GM21423 (cell line): Measurements from ENCODE around the gene RBPMS2.
"Not testable (repeated sequence)": the region's sequence is repeated elsewhere in the genome, so short reads cannot be mapped to it uniquely, and the experiment has no call there.

Source experiments
- ATAC-seq: cut with Tn5 transposase; IDR thresholded peaks from one replicate; pipeline ENCODE4 v1.9.1; 2021; ENCODE audit warnings: mild to moderate bottlenecking, moderate library complexity; ENCODE audit not compliant: unreplicated experiment

The RBPMS2 gene

DNA sequence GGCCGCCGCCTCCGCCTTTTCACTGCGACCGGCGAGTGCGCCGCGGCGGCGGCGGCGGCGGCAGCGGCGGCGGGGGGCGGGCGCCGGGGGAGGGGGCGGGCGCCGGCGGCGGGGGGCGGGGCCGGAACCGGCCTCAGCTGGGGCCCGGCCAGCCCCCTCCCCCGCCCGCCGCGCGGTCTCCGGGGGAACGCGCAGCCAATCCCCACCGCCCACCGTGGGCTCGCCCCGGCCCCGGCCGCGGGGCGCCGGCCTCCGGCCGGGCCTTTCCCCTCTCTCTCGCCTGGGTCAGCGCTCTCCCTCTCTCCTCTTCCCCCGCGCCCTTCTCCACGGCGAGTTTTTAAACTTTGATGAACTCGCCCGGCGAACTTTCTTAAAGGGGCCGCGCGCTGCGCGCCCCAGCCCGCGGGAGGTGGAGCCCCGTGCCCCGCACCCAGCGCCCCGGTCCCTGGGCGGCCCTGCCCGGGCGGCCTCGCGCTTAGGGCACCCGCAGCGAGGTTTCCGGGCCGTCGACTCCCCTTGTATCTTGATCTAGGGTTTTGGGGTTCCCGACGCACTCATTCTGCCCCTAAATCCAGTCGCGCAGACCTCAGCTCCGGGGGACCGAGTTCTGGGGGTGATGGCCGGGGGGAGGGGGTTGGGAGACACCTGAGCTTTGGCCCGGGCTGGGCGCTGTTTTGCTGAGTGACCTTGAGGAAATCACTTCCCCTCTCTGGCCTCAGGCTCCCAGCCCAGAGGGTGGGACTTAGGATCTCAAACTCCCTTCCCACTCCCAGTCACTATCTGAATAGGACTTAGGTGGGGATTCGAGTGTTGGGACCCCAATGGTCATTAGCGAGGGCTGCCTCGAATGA, at the start of gene RBPMS2:
TSS of gene RBPMS2 (minus strand) at position 39 of the 851 bp plus-strand sequence. CDS start 270 bp downstream, outside the sequence.
- ATAC-seq, result no peak

- ATAC-seq, result no peak
Measured at GRCh38 chr15:64824929-64825430, 49.6 kb upstream of the RBPMS2 start.

GRCh38 chr15:64816452-64816851, 41.1 kb upstream of the RBPMS2 start:
- ATAC-seq, result no peak

DNA sequence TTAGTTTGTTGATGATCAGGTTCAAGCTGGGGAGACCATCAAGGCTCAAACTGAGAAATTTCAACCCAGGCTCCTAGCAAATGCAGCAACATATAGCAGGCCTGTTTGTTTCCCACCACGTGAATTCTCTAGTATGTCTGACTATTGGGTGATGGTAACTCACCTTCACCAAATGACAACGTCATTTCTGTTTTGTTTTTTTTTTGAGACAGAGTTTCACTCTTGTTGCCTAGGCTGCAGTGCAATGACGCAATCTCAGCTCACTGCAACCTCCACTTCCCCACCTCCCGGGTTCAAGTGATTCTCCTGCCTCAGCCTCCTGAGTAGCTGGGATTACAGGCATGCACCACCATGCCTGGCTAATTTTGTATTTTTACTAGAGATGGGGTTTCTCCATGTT, 39.6 kb upstream of the RBPMS2 start:
- ATAC-seq, result not testable (repeated sequence)

GRCh38 chr15:64814283-64814682, 38.9 kb upstream of the RBPMS2 start:
- ATAC-seq, result not testable (repeated sequence)

- no peak for ATAC-seq
Measured at GRCh38 chr15:64813075-64813474, 37.7 kb upstream of the RBPMS2 start.

DNA sequence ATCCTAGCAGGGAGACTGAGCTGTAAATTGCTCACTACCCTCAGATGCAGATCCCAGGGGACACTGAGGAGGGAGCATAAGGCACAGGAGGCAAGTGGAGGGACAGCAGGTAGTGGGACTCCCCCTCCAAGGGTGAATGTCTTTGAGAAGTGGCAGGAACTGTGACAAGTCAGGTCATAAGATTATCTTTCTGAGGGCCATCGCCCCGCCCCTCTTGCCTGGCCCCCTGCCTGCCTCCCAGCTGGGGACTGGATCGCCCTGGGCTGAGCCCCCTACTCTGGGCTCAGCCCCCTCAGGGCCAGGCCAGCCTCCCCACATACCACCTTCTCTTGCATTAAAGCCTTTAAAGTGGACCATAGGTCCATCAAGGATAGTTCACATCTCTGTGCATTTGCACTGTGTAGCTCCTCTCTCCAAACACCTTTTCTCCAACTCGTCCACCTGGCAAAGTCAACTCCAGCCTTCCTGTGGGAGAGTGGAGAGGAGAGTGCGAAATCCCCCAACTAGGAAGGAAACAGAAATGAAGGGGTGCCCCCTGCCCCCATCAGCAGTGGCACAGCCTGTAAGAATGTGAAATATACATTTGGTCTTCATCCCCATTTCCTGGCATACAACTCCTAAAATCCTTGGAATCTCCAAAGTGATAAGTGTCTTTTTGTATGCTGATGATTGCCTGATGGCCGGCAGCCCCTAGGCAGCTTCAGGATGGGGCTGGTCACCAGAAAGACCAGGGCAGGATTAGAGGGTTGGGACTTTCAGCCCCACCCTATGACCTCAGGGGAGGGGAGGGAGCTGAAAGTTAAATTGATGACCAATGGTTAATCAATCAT, 35.3 kb upstream of the RBPMS2 start:
- no peak for ATAC-seq

DNA sequence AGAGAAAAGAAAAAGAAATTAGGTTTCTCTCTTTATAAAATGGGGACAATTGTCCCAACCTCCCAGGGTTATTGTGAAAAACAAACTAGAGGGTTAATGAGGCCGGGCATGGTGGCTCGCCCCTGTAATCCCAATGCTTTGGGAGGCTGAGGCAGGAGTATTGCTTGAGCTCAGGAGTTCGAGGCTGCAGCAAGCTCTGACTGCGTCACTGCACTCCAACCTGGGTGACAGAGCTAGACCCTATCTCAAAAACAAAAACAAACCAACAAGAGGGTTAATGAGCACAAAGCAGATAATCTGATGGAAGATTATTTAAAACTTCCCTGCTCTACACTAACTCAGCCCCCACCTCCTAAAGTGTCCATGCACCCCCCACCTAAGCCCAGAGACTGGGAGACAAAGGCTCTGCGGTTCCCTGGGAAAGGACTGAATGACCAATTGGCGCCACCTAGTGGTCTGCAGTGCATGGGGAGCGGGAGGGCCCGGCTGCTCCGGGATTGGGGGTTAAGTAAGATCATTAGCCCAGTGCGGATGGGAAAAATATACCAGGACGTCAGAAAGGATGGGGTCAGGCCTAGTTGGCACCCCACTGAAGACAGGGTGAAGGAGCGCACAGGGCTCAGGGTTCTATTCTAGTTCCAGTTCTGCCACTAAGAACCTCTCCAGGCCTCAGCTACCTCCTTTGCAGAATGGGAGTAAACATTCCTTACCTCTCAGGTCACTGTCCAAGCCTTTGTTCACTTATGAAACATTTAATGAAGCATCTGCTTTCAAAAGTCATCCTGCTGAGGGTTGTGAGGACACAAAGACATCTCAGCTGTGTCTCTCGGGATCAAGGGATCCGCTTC, 34.5 kb upstream of the RBPMS2 start:
- no peak for ATAC-seq

DNA sequence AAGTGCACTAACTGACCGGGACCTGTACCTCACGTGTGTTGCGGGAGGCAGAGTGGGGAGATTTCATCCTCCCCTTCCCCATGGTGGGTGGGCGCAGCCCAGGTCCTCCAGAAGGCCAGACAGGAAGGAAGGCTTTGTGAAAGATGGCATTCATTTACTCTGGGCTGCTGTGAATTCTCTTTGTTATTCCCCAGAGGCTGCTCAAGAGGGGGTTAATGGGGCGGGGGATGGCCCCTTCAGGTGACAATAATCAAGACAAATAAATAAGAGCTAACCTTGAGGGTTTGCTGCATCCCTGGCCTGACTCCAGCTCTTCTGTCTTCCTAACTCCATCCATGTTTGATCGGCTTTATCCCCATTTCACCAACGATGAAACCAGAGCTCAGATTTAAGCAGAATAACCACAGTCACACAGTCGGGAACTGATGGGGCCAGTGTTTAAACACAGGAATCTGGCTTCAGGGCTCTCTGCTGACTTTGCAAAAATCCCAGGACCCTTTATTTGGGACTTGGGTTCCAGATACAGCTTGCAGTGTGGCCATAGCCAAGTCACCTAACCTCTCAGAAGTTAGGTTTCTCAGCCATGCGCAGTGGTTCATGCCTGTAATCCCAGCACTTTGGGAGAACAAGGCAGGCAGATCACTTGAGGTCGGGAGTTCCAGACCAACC, 33.5 kb upstream of the RBPMS2 start:
- no peak for ATAC-seq

DNA sequence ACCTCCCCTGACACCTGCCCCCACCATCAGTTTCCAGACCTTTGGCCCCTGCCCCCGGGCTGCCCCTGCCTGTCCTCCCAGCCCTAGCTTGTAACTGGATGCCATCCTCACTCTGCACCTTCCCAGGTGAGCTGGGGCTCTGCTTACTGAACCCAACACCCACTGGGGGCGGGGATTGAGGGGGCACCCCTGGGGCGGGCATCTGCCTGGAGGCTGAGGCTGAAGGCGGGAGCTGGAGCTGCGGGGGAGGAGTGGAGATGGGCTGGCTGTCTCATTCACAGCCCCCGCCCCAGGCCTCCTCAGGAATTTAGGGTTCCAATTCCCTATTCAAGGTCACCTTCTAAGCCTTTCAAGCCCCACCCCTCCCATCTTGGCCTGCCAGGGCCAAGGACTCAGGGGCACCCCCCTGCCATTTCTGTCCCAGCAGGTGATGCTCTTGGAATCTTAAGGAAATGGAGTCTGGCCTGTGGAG, 32.4 kb upstream of the RBPMS2 start:
- no peak for ATAC-seq

- no peak for ATAC-seq
Measured at GRCh38 chr15:64807051-64807749, 31.8 kb upstream of the RBPMS2 start.

GRCh38 chr15:64806509-64806908, 31.1 kb upstream of the RBPMS2 start:
- no peak for ATAC-seq

DNA sequence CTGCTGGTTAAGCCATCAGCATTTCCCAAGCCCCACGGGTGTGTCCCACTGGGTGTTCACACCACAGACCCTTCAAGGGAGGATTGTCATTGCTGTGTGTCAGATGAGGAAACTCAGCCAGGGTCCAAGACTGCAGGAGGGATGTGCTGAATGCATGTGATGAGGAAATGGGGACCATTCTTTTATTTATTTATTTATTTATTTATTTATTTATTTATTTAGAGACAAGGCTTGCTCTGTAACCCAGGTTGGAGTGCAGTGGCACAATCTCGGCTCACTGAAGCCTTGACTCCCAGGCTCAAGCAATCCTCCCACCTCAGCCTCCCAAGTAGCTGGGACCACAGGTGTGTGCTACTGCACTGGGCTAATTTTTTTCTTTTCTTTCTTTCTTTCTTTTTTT, 29.2 kb upstream of the RBPMS2 start:
- ATAC-seq, result no peak

- ATAC-seq, result no peak
Measured at GRCh38 chr15:64803526-64803925, 28.1 kb upstream of the RBPMS2 start.

DNA sequence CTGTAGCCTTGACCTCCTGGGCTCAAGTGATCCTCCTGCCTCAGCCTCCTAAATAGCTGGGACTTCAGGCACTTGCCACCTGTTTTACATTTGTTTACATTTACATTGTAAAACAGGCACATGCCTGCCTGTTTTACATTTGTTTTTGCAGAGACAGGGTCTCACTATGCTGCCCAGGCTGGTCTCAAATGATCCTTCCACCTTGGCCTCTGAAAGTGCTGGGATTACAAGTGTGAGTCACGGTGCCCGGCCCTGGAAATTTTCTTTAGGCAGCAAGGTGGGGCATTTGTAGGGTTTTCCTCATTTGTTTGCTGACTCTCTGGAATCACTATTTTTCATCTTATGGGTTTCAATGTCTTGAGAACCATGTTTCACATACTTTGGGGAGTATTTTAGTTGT, 25.1 kb upstream of the RBPMS2 start:
- ATAC-seq, result no peak

- ATAC-seq, result not testable (repeated sequence)
Measured at GRCh38 chr15:64798905-64799304, 23.5 kb upstream of the RBPMS2 start.

DNA sequence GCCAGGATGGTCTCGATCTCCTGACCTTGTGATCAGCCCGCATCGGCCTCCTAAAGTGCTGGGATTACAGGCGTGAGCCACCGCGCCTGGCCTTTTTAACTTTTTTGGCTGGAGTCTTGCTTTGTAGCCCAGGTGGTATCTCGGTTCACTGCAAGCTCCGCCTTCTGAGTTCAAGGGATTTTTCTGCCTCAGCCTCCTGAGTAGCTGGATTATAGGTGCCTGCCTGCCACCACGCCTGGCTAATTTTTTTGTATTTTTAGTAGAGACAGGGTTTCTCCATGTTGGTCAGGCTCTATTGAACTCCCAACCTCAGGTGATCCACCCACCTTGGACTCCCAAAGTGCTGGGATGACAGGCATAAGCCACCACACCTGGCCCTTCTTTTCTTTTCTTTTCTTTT, 20.5 kb upstream of the RBPMS2 start:
- ATAC-seq, result not testable (repeated sequence)

DNA sequence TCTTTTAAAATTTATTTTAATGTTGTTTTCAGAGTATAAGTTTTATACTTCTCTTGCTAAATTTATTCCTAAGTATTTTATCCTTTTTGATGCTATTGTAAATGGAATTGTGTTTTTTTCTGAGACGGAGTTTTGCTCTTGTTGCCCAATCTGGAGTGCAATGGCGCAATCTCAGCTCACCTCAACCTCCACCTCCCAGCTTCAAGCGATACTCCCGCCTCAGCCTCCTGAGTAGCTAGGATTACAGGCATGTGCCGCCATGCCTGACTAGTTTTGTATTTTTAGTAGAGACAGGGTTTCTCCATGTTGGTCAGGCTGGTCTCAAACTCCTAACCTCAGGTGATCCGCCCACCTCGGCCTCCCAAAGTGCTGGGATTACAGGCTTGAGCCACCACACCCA, 19.9 kb upstream of the RBPMS2 start:
- ATAC-seq, result not testable (repeated sequence)

- ATAC-seq, result no peak
Measured at GRCh38 chr15:64792282-64792681, 16.9 kb upstream of the RBPMS2 start.
